Neural crest cell (in vitro differentiated cells): ENCODE measurements around the gene MED8. TPM values are rescaled to one million over a fixed set of nuclear protein-coding genes. Genes with fewer than 3 reads are reported as not detected.

Source experiments
- DNase-seq: peaks from one replicate; pipeline ENCODE4 v3.0.0; 2021; ENCODE audit warnings: low read depth, mixed read lengths, low spot score
- H3K27ac Mint-ChIP-seq: one replicate; pipeline ENCODE4 v1.8.0; 2021; ENCODE audit warnings: mild to moderate bottlenecking, mixed read lengths; ENCODE audit not compliant: unreplicated experiment
- H3K27me3 Mint-ChIP-seq: 2 replicates; pipeline ENCODE4 v1.8.0; 2021; ENCODE audit warnings: low read depth, mild to moderate bottlenecking, mixed read lengths
- H3K36me3 Mint-ChIP-seq: 2 replicates; pipeline ENCODE4 v1.8.0; 2021; ENCODE audit warnings: low read depth, mild to moderate bottlenecking, mixed read lengths
- H3K4me1 Mint-ChIP-seq: 2 replicates; pipeline ENCODE4 v1.8.0; 2021; ENCODE audit warnings: mixed read lengths
- H3K4me3 Mint-ChIP-seq: one replicate; pipeline ENCODE4 v1.8.0; 2021; ENCODE audit warnings: mild to moderate bottlenecking, mixed read lengths
- H3K9me3 Mint-ChIP-seq: 2 replicates; pipeline ENCODE4 v1.8.0; 2021; ENCODE audit warnings: mixed read lengths
- CTCF ChIP-seq: fragments of 200-600 bp; sonication (generic); conservative IDR thresholded peaks from 2 replicates; pipeline ENCODE4 v1.5.0; 2021; ENCODE audit warnings: antibody characterized with exemption, mild to moderate bottlenecking
- total RNA-seq: library from RNA; stranded (reverse); gene quantifications from 2 replicates; pipeline ENCODE4 v1.2.1, GENCODE V29; 2021

Gene MED8
- total RNA-seq, 1 donor from 2014 or later: 33.9 TPM

GRCh38 chr1:43363283-43363934, 26.2 kb downstream of the MED8 start:
- Mint-ChIP-seq H3K9me3 (no peaks in the 10 kb centered on the region), H3K36me3 (peaks cover 36% of the 10 kb centered on the region), H3K4me1 (peaks cover 64% of the 10 kb centered on the region), H3K27ac (no peak overlapping the region), H3K27me3 (no peaks in the 10 kb centered on the region), H3K4me3 (peak overlapping the region; percentile 82)
- DNase-seq: no peak
- TF ChIP-seq CTCF: no peak

- no peak for DNase-seq
Observed at GRCh38 chr1:43360616-43361015, 29.0 kb downstream of the MED8 start.

GRCh38 chr1:43359696-43360095, 29.9 kb downstream of the MED8 start:
- H3K4me3 Mint-ChIP-seq: peak overlapping the region; percentile 98
- peak overlapping the region; percentile 24 for H3K27ac Mint-ChIP-seq
- no peak for TF ChIP-seq CTCF
- no peaks in the 10 kb centered on the region for H3K27me3 Mint-ChIP-seq
- no peak for DNase-seq
- H3K36me3 Mint-ChIP-seq: peaks cover 30% of the 10 kb centered on the region
- peaks cover 3% of the 10 kb centered on the region for H3K9me3 Mint-ChIP-seq
- H3K4me1 Mint-ChIP-seq: peaks cover 60% of the 10 kb centered on the region

More at GRCh38 chr1:43360616-43361015, 29.0 kb downstream of the MED8 start:
- H3K36me3 Mint-ChIP-seq: peaks cover 36% of the 10 kb centered on the region
- H3K4me1 Mint-ChIP-seq: peaks cover 67% of the 10 kb centered on the region
- H3K9me3 Mint-ChIP-seq: peaks cover 3% of the 10 kb centered on the region
- no peaks in the 10 kb centered on the region for H3K27me3 Mint-ChIP-seq
- TF ChIP-seq CTCF: no peak
- H3K4me3 Mint-ChIP-seq: peak overlapping the region; percentile 98
- no peak overlapping the region for H3K27ac Mint-ChIP-seq

GRCh38 chr1:43358746-43359693, 30.6 kb downstream of the MED8 start, which contains the start of gene CDC20:
CDC20 (plus strand) TSS chr1:43358981; CDS start chr1:43359216, 235 bp downstream.
- Mint-ChIP-seq H3K4me3 (peak within 1 kb of the TSS; percentile 98), H3K27ac (peak within 1 kb of the TSS; percentile 93), H3K9me3 (peaks cover 3% of the 10 kb centered on the region), H3K36me3 (peaks cover 26% of the 10 kb centered on the region), H3K27me3 (no peaks in the 10 kb centered on the region), H3K4me1 (peaks cover 59% of the 10 kb centered on the region)
- DNase-seq: peak; percentile 98
- TF ChIP-seq CTCF: no peak

- Mint-ChIP-seq H3K36me3 (peaks cover 23% of the 10 kb centered on the region), H3K27me3 (no peaks in the 10 kb centered on the region), H3K9me3 (peaks cover 3% of the 10 kb centered on the region), H3K4me3 (peak overlapping the region; percentile 98), H3K4me1 (peaks cover 53% of the 10 kb centered on the region), H3K27ac (peak overlapping the region; percentile 93)
- peak; percentile 62 for TF ChIP-seq CTCF
- DNase-seq: no peak
Observed at GRCh38 chr1:43358121-43358745, 31.4 kb downstream of the MED8 start.
